OCI-LY1 (cell line): ENCODE data around the gene FHOD3.

Experiments
- H2AFZ ChIP-seq: fragments of 200-600 bp; sonication (generic), shearing (Covaris generic); 2 replicates; pipeline ENCODE4 v1.6.0; 2014; ENCODE audit warnings: antibody characterized with exemption, mild to moderate bottlenecking, low read length
- H3F3A ChIP-seq: fragments of 200-600 bp; sonication (generic), shearing (Covaris generic); 2 replicates; pipeline ENCODE4 v1.6.0; 2014; ENCODE audit warnings: mild to moderate bottlenecking, antibody characterized with exemption, low read length, moderate library complexity; ENCODE audit not compliant: insufficient read depth
- H3K27ac ChIP-seq: fragments of 200-600 bp; sonication (generic); 2 replicates; pipeline ENCODE4 v1.5.1; 2014; ENCODE audit warnings: low read length, mixed run types, mild to moderate bottlenecking, low read depth; ENCODE audit not compliant: poor library complexity, severe bottlenecking
- H3K27me3 ChIP-seq: fragments of 200-600 bp; sonication (generic); 2 replicates; pipeline ENCODE4 v1.6.0; 2014; ENCODE audit warnings: antibody characterized with exemption, mild to moderate bottlenecking, low read length, moderate library complexity; ENCODE audit not compliant: insufficient read depth
- H3K36me3 ChIP-seq: fragments of 200-600 bp; sonication (generic); 2 replicates; pipeline ENCODE4 v1.6.1; 2014; ENCODE audit warnings: mild to moderate bottlenecking, antibody characterized with exemption, low read length, moderate library complexity, mixed read lengths; ENCODE audit not compliant: insufficient read depth
- H3K4me1 ChIP-seq: fragments of 200-600 bp; sonication (generic); 2 replicates; pipeline ENCODE4 v1.5.1; 2014; ENCODE audit warnings: mild to moderate bottlenecking, low read length, moderate library complexity; ENCODE audit not compliant: insufficient read depth, severe bottlenecking
- H3K4me2 ChIP-seq: fragments of 200-600 bp; sonication (generic), shearing (Covaris generic); 2 replicates; pipeline ENCODE4 v1.6.1; 2014; ENCODE audit warnings: low read length
- H3K4me3 ChIP-seq: fragments of 200-600 bp; sonication (generic); 2 replicates; pipeline ENCODE4 v1.5.1; 2014; ENCODE audit warnings: low read length, low read depth, mild to moderate bottlenecking, mixed read lengths; ENCODE audit not compliant: poor library complexity, severe bottlenecking
- H3K79me2 ChIP-seq: fragments of 200-600 bp; shearing (Covaris generic); 2 replicates; pipeline ENCODE4 v1.6.1; 2016; ENCODE audit warnings: mixed run types, low read length, mixed read lengths; ENCODE audit not compliant: insufficient read depth
- H3K9ac ChIP-seq: fragments of 200-600 bp; sonication (generic), shearing (Covaris generic); 2 replicates; pipeline ENCODE4 v1.6.1; 2014; ENCODE audit warnings: mild to moderate bottlenecking, low read length, mixed read lengths
- H3K9me2 ChIP-seq: fragments of 200-600 bp; sonication (generic), shearing (Covaris generic); 2 replicates; pipeline ENCODE4 v1.6.1; 2014; ENCODE audit warnings: low read depth, mild to moderate bottlenecking, low read length, mixed read lengths
- H3K9me3 ChIP-seq: fragments of 200-600 bp; shearing (Covaris generic); 2 replicates; pipeline ENCODE4 v1.6.1; 2014; ENCODE audit warnings: low read length, mixed read lengths
- H4K20me1 ChIP-seq: fragments of 200-600 bp; sonication (generic), shearing (Covaris generic); 2 replicates; pipeline ENCODE4 v1.6.0; 2016; ENCODE audit warnings: mild to moderate bottlenecking, low read length; ENCODE audit not compliant: insufficient read depth
- EZH2 ChIP-seq: fragments of 200-600 bp; sonication (generic), shearing (Covaris generic); IDR thresholded peaks from 2 replicates; pipeline ENCODE4 v1.8.0; 2017; ENCODE audit warnings: borderline replicate concordance, mixed run types, mild to moderate bottlenecking, antibody characterized with exemption, low read length, moderate library complexity, mixed read lengths
- TF ChIP-seq, protein P1 (sequence below): fragments of 200-600 bp; sonication (generic), shearing (Covaris generic); IDR thresholded peaks from 2 replicates; pipeline ENCODE4 v1.5.1; 2017; ENCODE audit warnings: mild to moderate bottlenecking, antibody characterized with exemption, low read length, moderate library complexity, mixed read lengths

FHOD3 gene

GRCh38 chr18:36464126-36464651 lies 166.7 kb downstream of the FHOD3 start:
- H3K4me3 ChIP-seq, result no peak overlapping the region
- no peaks in the 10 kb centered on the region for H3K4me1 ChIP-seq

GRCh38 chr18:36465276-36465675 lies 167.8 kb downstream of the FHOD3 start:
- Histone ChIP-seq H3K27me3 (no peaks in the 10 kb centered on the region), H3K9me3 (no peaks in the 10 kb centered on the region), H4K20me1 (no peaks in the 10 kb centered on the region), H3K9me2 (no peaks in the 10 kb centered on the region), H3K4me2 (no peak overlapping the region), H3K4me1 (no peaks in the 10 kb centered on the region), H2AFZ (no peak overlapping the region), H3K36me3 (no peaks in the 10 kb centered on the region), H3K4me3 (no peak overlapping the region), H3K27ac (no peak overlapping the region), H3K79me2 (no peaks in the 10 kb centered on the region), H3K9ac (no peak overlapping the region), H3F3A (no peaks in the 10 kb centered on the region)
- TF ChIP-seq, protein P1, sequence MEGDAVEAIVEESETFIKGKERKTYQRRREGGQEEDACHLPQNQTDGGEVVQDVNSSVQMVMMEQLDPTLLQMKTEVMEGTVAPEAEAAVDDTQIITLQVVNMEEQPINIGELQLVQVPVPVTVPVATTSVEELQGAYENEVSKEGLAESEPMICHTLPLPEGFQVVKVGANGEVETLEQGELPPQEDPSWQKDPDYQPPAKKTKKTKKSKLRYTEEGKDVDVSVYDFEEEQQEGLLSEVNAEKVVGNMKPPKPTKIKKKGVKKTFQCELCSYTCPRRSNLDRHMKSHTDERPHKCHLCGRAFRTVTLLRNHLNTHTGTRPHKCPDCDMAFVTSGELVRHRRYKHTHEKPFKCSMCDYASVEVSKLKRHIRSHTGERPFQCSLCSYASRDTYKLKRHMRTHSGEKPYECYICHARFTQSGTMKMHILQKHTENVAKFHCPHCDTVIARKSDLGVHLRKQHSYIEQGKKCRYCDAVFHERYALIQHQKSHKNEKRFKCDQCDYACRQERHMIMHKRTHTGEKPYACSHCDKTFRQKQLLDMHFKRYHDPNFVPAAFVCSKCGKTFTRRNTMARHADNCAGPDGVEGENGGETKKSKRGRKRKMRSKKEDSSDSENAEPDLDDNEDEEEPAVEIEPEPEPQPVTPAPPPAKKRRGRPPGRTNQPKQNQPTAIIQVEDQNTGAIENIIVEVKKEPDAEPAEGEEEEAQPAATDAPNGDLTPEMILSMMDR, result no peak
- no peak for TF ChIP-seq EZH2

More at GRCh38 chr18:36464126-36464651, 166.7 kb downstream of the FHOD3 start:
- H4K20me1 ChIP-seq, result no peaks in the 10 kb centered on the region
- no peaks in the 10 kb centered on the region for H3K79me2 ChIP-seq
- TF ChIP-seq, protein P1, result no peak
- TF ChIP-seq EZH2, result no peak
- no peak overlapping the region for H3K27ac ChIP-seq
- no peaks in the 10 kb centered on the region for H3K36me3 ChIP-seq
- no peaks in the 10 kb centered on the region for H3F3A ChIP-seq
- H3K9ac ChIP-seq, result no peak overlapping the region
- no peak overlapping the region for H3K4me2 ChIP-seq
- no peaks in the 10 kb centered on the region for H3K9me2 ChIP-seq
- H3K27me3 ChIP-seq, result no peaks in the 10 kb centered on the region
- H2AFZ ChIP-seq, result no peak overlapping the region
- no peaks in the 10 kb centered on the region for H3K9me3 ChIP-seq

- Histone ChIP-seq H3K9ac (no peak overlapping the region), H3K27ac (no peak overlapping the region), H3K4me3 (no peak overlapping the region), H2AFZ (no peak overlapping the region), H3K36me3 (no peaks in the 10 kb centered on the region), H3K27me3 (no peaks in the 10 kb centered on the region), H3K79me2 (no peaks in the 10 kb centered on the region), H3K4me1 (no peaks in the 10 kb centered on the region), H3F3A (no peaks in the 10 kb centered on the region), H4K20me1 (no peaks in the 10 kb centered on the region), H3K9me2 (no peaks in the 10 kb centered on the region), H3K9me3 (no peaks in the 10 kb centered on the region), H3K4me2 (no peak overlapping the region)
- TF ChIP-seq EZH2, result no peak
- TF ChIP-seq, protein P1, result no peak
Observed at GRCh38 chr18:36465970-36466369, 168.5 kb downstream of the FHOD3 start.
